HCT116 (cell line): ENCODE results near the gene CTDSP1.

ENCODE experiments used
- FOSL1 ChIP-seq: IDR thresholded peaks from 2 replicates; pipeline ENCODE4 v1.6.1; 2012; ENCODE audit warnings: low read depth
- RAD21 ChIP-seq: IDR thresholded peaks from 2 replicates; pipeline ENCODE4 v1.6.1; 2012; ENCODE audit warnings: low read depth, mild to moderate bottlenecking
- TF ChIP-seq, protein P1 (sequence below), 3 experiments: fragments of 200-600 bp in 1 of 3; sonication (generic) in 1 of 3; IDR thresholded peaks in 2 of 3; conservative IDR thresholded peaks in 1 of 3; 2 replicates each; pipeline ENCODE4 v1.5.1; 2012 to 2017; ENCODE audit warnings: low read depth in 2 of 3, low read length in 2 of 3, antibody characterized with exemption in 1 of 3, borderline replicate concordance in 1 of 3, control low read depth in 1 of 3, mild to moderate bottlenecking in 1 of 3, mixed read lengths in 1 of 3, mixed run types in 1 of 3, moderate library complexity in 1 of 3; ENCODE audit not compliant: insufficient read depth in 1 of 3
- TF ChIP-seq, protein P2 (sequence below): IDR thresholded peaks from 2 replicates; pipeline ENCODE4 v1.6.1; 2012; ENCODE audit warnings: low read depth

DNA sequence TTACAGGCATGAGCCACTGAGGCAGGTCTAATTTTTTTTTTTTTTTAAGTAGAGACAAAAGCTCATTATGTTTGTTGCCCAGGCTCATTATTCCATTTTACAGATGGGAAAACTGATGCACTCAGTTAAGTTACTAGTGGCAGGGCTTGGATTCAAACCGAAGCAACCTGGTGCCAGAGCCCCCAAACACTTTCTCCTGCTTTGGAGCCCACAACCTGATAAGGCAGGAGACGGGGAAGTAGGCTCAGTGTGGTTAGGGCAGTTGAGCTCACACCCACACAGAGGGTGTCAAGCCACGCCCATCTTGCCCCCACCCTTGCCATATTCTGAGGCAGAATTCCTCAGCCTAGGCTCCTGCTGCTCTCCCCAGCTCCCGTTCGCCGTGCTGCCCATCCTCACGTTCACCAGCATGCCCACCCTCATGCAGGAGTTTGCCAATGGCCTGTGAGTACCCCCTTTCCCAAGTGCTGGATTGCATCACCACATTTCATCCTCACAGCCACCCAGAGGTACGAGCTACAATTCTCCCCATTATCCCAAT is 5.8 kb upstream of the CTDSP1 start:
- no peak for TF ChIP-seq RAD21
- TF ChIP-seq, protein P1, sequence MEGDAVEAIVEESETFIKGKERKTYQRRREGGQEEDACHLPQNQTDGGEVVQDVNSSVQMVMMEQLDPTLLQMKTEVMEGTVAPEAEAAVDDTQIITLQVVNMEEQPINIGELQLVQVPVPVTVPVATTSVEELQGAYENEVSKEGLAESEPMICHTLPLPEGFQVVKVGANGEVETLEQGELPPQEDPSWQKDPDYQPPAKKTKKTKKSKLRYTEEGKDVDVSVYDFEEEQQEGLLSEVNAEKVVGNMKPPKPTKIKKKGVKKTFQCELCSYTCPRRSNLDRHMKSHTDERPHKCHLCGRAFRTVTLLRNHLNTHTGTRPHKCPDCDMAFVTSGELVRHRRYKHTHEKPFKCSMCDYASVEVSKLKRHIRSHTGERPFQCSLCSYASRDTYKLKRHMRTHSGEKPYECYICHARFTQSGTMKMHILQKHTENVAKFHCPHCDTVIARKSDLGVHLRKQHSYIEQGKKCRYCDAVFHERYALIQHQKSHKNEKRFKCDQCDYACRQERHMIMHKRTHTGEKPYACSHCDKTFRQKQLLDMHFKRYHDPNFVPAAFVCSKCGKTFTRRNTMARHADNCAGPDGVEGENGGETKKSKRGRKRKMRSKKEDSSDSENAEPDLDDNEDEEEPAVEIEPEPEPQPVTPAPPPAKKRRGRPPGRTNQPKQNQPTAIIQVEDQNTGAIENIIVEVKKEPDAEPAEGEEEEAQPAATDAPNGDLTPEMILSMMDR (IDR thresholded peaks at IDR 0.05 in 2 of 3, conservative IDR thresholded peaks at IDR 0.05 in 1 of 3; ENCODE audit: borderline replicate concordance in 1 of 3, insufficient read depth in 1 of 3, low read depth in 2 of 3, low read length in 2 of 3), result no peak
- no peak for TF ChIP-seq FOSL1
- TF ChIP-seq, protein P2, sequence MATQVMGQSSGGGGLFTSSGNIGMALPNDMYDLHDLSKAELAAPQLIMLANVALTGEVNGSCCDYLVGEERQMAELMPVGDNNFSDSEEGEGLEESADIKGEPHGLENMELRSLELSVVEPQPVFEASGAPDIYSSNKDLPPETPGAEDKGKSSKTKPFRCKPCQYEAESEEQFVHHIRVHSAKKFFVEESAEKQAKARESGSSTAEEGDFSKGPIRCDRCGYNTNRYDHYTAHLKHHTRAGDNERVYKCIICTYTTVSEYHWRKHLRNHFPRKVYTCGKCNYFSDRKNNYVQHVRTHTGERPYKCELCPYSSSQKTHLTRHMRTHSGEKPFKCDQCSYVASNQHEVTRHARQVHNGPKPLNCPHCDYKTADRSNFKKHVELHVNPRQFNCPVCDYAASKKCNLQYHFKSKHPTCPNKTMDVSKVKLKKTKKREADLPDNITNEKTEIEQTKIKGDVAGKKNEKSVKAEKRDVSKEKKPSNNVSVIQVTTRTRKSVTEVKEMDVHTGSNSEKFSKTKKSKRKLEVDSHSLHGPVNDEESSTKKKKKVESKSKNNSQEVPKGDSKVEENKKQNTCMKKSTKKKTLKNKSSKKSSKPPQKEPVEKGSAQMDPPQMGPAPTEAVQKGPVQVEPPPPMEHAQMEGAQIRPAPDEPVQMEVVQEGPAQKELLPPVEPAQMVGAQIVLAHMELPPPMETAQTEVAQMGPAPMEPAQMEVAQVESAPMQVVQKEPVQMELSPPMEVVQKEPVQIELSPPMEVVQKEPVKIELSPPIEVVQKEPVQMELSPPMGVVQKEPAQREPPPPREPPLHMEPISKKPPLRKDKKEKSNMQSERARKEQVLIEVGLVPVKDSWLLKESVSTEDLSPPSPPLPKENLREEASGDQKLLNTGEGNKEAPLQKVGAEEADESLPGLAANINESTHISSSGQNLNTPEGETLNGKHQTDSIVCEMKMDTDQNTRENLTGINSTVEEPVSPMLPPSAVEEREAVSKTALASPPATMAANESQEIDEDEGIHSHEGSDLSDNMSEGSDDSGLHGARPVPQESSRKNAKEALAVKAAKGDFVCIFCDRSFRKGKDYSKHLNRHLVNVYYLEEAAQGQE, result no peak
